GM23338 (cell line): ENCODE measurements around the gene AKR1D1.

Experiments used
- CREB1 ChIP-seq: fragments of 250-450 bp; sonication (Bioruptor Pico); IDR thresholded peaks from 2 replicates; pipeline ENCODE4 v1.5.0; 2020; ENCODE audit warnings: low read depth, mild to moderate bottlenecking, moderate library complexity
- CTCF ChIP-seq, 2 experiments: fragments of 200-600 bp in 1 of 2; sonication (generic) in 1 of 2; conservative IDR thresholded peaks; 2 replicates each; pipeline versions ENCODE4 v1.5.1 to v1.6.1; 2016 to 2017; ENCODE audit warnings: antibody characterized with exemption in 2 of 2, low read depth in 2 of 2, mild to moderate bottlenecking in 2 of 2, moderate library complexity in 1 of 2
- ETS1 ChIP-seq: IDR thresholded peaks from 2 replicates; pipeline ENCODE4 v1.6.1; 2016; ENCODE audit warnings: antibody characterized with exemption
- EZH2 ChIP-seq: fragments of 200-600 bp; sonication (generic); IDR thresholded peaks from one replicate; pipeline ENCODE4 v1.8.0; 2017; ENCODE audit warnings: antibody characterized with exemption, mild to moderate bottlenecking, low read depth; ENCODE audit not compliant: unreplicated experiment
- EZH2phosphoT487 ChIP-seq: fragments of 200-600 bp; sonication (generic); IDR thresholded peaks from one replicate; pipeline ENCODE4 v1.8.1; 2018; ENCODE audit warnings: antibody characterized with exemption; ENCODE audit not compliant: unreplicated experiment
- JUNB ChIP-seq: IDR thresholded peaks from one replicate; pipeline ENCODE4 v1.6.1; 2016; ENCODE audit warnings: antibody characterized with exemption; ENCODE audit not compliant: unreplicated experiment
- NANOG ChIP-seq: IDR thresholded peaks from 2 replicates; pipeline ENCODE4 v1.6.1; 2016; ENCODE audit warnings: antibody characterized with exemption, borderline replicate concordance
- POLR2AphosphoS5 ChIP-seq: IDR thresholded peaks from 2 replicates; pipeline ENCODE4 v1.6.1; 2016; ENCODE audit warnings: antibody characterized with exemption, low read depth
- REST ChIP-seq: IDR thresholded peaks from one replicate; pipeline ENCODE4 v1.6.1; 2018; ENCODE audit warnings: antibody characterized with exemption; ENCODE audit not compliant: unreplicated experiment
- STAT1 ChIP-seq: IDR thresholded peaks from one replicate; pipeline ENCODE4 v1.6.1; 2016; ENCODE audit warnings: antibody characterized with exemption; ENCODE audit not compliant: unreplicated experiment
- ZNF114 ChIP-seq: fragments of 250-450 bp; sonication (Bioruptor Pico); IDR thresholded peaks from 2 replicates; pipeline ENCODE4 v1.5.0; 2020; ENCODE audit warnings: mild to moderate bottlenecking, moderate library complexity
- ZNF331 ChIP-seq: fragments of 250-450 bp; sonication (Bioruptor Pico); IDR thresholded peaks from 2 replicates; pipeline ENCODE4 v1.5.0; 2020; ENCODE audit warnings: low read depth, mild to moderate bottlenecking, moderate library complexity
- ZNF462 ChIP-seq: fragments of 250-450 bp; sonication (Bioruptor Pico); IDR thresholded peaks from 2 replicates; pipeline ENCODE4 v1.5.0; 2020; ENCODE audit warnings: mild to moderate bottlenecking, moderate library complexity

GRCh38 chr7:138089080-138089901 lies 13.0 kb downstream of the AKR1D1 start:
- TF ChIP-seq POLR2AphosphoS5 (no peak), ZNF331 (CRISPR knock-in tag) (no peak), CTCF (conservative IDR thresholded peaks at IDR 0.05; ENCODE audit: low read depth in 2 of 2) (no peak), NANOG (no peak), REST (no peak), EZH2 (no peak), ZNF114 (CRISPR knock-in tag) (no peak), EZH2phosphoT487 (no peak), CREB1 (CRISPR knock-in tag) (no peak), ETS1 (no peak), JUNB (no peak), STAT1 (no peak), ZNF462 (no peak)
